ENCODE measurements around the gene MOCS3.

DNA sequence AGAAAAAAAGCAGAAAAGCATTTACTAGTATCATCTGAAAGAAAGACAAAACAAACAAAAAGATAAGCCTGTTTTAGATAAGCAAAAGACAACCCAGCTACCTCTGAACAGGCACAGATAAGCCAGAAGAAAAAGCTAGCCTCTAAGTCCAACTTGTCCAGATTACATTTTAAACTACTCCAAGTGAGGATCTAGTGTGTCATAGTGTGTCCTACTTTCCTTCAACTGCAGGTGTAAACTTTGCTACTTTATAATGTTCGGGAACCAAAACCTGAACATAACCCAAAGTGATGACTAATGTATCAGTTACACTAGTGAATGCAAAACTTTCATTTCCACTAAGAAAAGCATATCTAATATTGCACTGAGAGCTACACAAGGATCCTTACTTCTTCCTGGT, 46.9 kb upstream of the MOCS3 start:
- TF ChIP-seq CTCF (IDR thresholded peaks at IDR 0.05; ENCODE audit: low read depth, low read length) (no peak), POLR2A (IDR thresholded peaks at IDR 0.05; ENCODE audit: extremely low read depth, insufficient read length) (no peak), MAX (IDR thresholded peaks at IDR 0.05; ENCODE audit: low read depth, low read length) (no peak)

Data from NB4 (cell line).